A673 (cell line): Measurements from ENCODE around the gene GMPPB. TPM values are rescaled to one million over a fixed set of nuclear protein-coding genes. Genes with fewer than 3 reads are reported as not detected.

Experiments
- BruUV-seq: library from RNA; stranded (reverse); fragments of 400-500 nt; replicated peaks from 2 replicates; lab custom pipeline; 2021; lab: Mats Ljungman, UMichigan
- CTCF ChIA-PET: fragments of 300-600 bp; sonication (Branson Sonifier 250); formaldehyde crosslinking; loops from one replicate; lab custom pipeline; 2022; ENCODE audit warnings: antibody characterized with exemption; lab: Charles Lee
- POLR2A ChIA-PET: fragments of 300-600 bp; sonication (Branson Sonifier 250); formaldehyde crosslinking; loops from one replicate; lab custom pipeline; 2022; ENCODE audit warnings: antibody characterized with exemption; ENCODE audit not compliant: low non-redundant PET; lab: Charles Lee
- DNase-seq: peaks from one replicate; pipeline ENCODE4 v3.0.0-alpha.2; 2015; ENCODE audit warnings: low spot score
- H3K27ac ChIP-seq: fragments of 200-600 bp; sonication (generic); 2 replicates; pipeline ENCODE4 v1.5.1; 2016; ENCODE audit warnings: mixed run types, low read depth, mild to moderate bottlenecking, mixed read lengths, antibody characterized with exemption, low read length; ENCODE audit not compliant: poor library complexity, severe bottlenecking
- H3K27me3 ChIP-seq: fragments of 200-600 bp; sonication (generic); replicated peaks from 2 replicates; pipeline ENCODE4 v1.6.1; 2017; ENCODE audit warnings: mixed run types, low read depth, mild to moderate bottlenecking, mixed read lengths, antibody characterized with exemption, low read length; ENCODE audit not compliant: insufficient read depth, poor library complexity
- H3K36me3 ChIP-seq: fragments of 200-600 bp; sonication (generic); 2 replicates; pipeline ENCODE4 v1.6.1; 2016; ENCODE audit warnings: mixed run types, mild to moderate bottlenecking, mixed read lengths, antibody characterized with exemption, low read length; ENCODE audit not compliant: insufficient read depth, poor library complexity, severe bottlenecking
- H3K4me1 ChIP-seq: fragments of 200-600 bp; sonication (generic); 2 replicates; pipeline ENCODE4 v1.6.1; 2017; ENCODE audit warnings: mixed run types, mild to moderate bottlenecking, mixed read lengths, antibody characterized with exemption, low read length; ENCODE audit not compliant: insufficient read depth, poor library complexity, severe bottlenecking
- H3K4me3 ChIP-seq: fragments of 200-600 bp; sonication (generic); 2 replicates; pipeline ENCODE4 v1.5.1; 2016; ENCODE audit warnings: low read depth, mixed run types, mild to moderate bottlenecking, mixed read lengths, low read length; ENCODE audit not compliant: poor library complexity, severe bottlenecking
- H3K9me3 ChIP-seq: fragments of 200-600 bp; sonication (generic); 2 replicates; pipeline ENCODE4 v1.6.1; 2016; ENCODE audit warnings: mixed run types, low read depth, mild to moderate bottlenecking, mixed read lengths, antibody characterized with exemption, low read length; ENCODE audit not compliant: poor library complexity, severe bottlenecking
- EZH2 ChIP-seq: fragments of 200-600 bp; sonication (generic); IDR thresholded peaks from 2 replicates; pipeline ENCODE4 v1.6.1; 2017; ENCODE audit warnings: borderline replicate concordance, low read depth, mild to moderate bottlenecking, mixed read lengths, antibody characterized with exemption, low read length; ENCODE audit not compliant: poor library complexity, severe bottlenecking
- intact Hi-C: fragments of 100-400 bp; cut with micrococcal nuclease; formaldehyde crosslinking; loops from one replicate; pipeline ENCODE4 v1.10.0; 2022; ENCODE audit not compliant: unreplicated experiment
- total RNA-seq: library from RNA; stranded (reverse); gene quantifications from 2 replicates; pipeline ENCODE4 v1.2.3, GENCODE V29; 2021
- TF ChIP-seq, protein P1 (sequence below): fragments of 300-800, 200-600 bp; sonication (generic); conservative IDR thresholded peaks from 2 replicates; pipeline ENCODE4 v1.5.1; 2017; ENCODE audit warnings: low read depth, mild to moderate bottlenecking, antibody characterized with exemption, low read length, moderate library complexity, mixed read lengths

GMPPB gene
- total RNA-seq, 1 experiment from 2014 or later, result 15.2 TPM

DNA sequence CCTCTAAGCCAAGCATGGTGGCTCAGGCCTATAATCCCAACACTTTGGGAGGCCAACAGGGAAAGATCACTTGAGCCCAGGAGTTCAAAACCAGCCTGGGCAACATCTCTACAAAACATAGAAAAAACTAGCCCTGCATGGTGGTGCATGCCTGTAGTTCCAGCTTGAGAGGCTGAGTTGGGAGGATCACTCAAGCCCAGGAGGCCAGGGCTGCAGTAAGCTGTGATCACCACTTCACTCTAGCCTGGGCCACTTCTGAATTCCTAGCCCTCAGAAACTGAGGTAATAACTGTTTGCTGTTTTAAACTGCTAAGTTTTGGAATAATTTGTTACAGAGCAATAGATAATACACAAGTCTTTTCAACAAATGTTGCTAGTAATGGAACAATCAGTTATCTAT is 46.2 kb upstream of the GMPPB start:
- Histone ChIP-seq H3K27ac (no peak overlapping the region), H3K36me3 (no peaks in the 10 kb centered on the region), H3K27me3 (no peaks in the 10 kb centered on the region), H3K4me3 (no peak overlapping the region), H3K9me3 (no peaks in the 10 kb centered on the region), H3K4me1 (no peaks in the 10 kb centered on the region)
- intact Hi-C loops, result no loop called here
- no peak for DNase-seq
- BruUV-seq, result no TSS peak
- ChIA-PET CTCF (no interaction called here), POLR2A (no interaction called here)
- no peak for TF ChIP-seq EZH2
- TF ChIP-seq, protein P1, sequence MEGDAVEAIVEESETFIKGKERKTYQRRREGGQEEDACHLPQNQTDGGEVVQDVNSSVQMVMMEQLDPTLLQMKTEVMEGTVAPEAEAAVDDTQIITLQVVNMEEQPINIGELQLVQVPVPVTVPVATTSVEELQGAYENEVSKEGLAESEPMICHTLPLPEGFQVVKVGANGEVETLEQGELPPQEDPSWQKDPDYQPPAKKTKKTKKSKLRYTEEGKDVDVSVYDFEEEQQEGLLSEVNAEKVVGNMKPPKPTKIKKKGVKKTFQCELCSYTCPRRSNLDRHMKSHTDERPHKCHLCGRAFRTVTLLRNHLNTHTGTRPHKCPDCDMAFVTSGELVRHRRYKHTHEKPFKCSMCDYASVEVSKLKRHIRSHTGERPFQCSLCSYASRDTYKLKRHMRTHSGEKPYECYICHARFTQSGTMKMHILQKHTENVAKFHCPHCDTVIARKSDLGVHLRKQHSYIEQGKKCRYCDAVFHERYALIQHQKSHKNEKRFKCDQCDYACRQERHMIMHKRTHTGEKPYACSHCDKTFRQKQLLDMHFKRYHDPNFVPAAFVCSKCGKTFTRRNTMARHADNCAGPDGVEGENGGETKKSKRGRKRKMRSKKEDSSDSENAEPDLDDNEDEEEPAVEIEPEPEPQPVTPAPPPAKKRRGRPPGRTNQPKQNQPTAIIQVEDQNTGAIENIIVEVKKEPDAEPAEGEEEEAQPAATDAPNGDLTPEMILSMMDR, result no peak

DNA sequence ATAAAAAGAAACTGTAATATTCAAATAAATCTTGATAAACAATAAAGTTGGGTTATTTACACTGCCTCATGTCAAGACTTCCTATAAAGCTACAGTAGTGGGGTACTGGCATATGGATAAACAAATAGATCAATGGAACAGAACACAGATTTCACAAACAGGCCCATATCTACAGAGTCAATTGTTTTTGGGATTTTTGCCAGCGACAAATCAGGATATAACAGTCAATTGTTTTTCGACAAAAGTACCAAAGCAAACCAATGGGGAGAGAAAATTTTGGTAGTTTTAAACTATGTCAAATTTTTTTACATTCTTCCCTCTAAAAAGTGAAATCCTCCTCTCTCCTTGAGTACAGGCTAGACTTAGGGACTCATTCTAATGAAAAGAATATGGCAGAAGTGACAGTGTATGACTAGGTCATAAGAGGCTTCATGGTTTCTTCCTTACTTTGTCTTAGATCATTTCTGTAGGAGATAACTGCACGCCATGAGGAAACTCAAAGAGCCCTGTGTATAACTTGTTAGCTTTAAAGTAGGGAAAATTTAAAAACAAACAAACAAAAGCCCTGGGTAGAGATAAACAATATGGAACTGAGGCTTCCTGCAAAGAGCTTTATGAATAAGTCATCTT is 45.6 kb upstream of the GMPPB start:
- no peak for DNase-seq
- Histone ChIP-seq H3K4me3 (no peak overlapping the region), H3K4me1 (no peaks in the 10 kb centered on the region), H3K9me3 (no peaks in the 10 kb centered on the region), H3K27ac (no peak overlapping the region), H3K27me3 (no peaks in the 10 kb centered on the region), H3K36me3 (no peaks in the 10 kb centered on the region)
- ChIA-PET POLR2A (interaction anchor here (0.6 kb wide), 2 partner anchors 20 to 177 kb away, joined by 6 read pairs; no protein-coding TSS in a partner anchor), CTCF (no interaction called here)
- TF ChIP-seq, protein P1, result no peak
- no peak for TF ChIP-seq EZH2
- no TSS peak for BruUV-seq
- intact Hi-C loops, result no loop called here

DNA sequence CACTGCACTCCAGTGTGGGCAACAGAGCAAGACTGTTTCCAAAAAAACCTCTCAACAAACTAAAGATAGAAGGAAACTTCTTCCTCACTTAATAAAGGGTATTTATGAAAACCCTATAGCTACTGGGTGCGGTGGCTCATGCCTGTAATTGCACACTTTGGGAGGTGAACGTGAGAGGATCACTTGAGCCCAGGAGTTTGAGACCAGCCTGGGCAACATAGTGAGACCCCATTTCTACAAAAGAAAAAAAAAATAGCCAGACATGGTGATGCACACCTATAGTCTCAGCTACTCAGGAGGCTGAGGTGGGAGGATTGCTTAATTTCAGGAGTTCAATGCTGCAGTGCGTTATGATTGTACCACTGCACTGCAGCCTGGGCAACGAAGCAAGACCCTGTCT is 40.2 kb upstream of the GMPPB start:
- POLR2A ChIA-PET, result no interaction called here
- Histone ChIP-seq H3K4me1 (no peaks in the 10 kb centered on the region), H3K36me3 (no peaks in the 10 kb centered on the region), H3K4me3 (no peak overlapping the region), H3K27ac (no peak overlapping the region), H3K9me3 (no peaks in the 10 kb centered on the region), H3K27me3 (no peaks in the 10 kb centered on the region)
- no peak for DNase-seq
- intact Hi-C loops, result no loop called here
- CTCF ChIA-PET, result no interaction called here
- no TSS peak for BruUV-seq
- TF ChIP-seq, protein P1, result no peak
- no peak for TF ChIP-seq EZH2
